HuH-7.5 (cell line): ENCODE results near the gene KREMEN2.

Experiments
- DNase-seq: peaks from one replicate; pipeline ENCODE4 v3.0.0; 2011; ENCODE audit warnings: low spot score

Gene KREMEN2

GRCh38 chr16:2980227-2981176, 16.4 kb downstream of the KREMEN2 start, which contains the start of gene PKMYT1:
TSS of gene PKMYT1 (minus strand) at chr16:2980446. CDS start at chr16:2979657, 789 bp downstream.
- peak; percentile 99 for DNase-seq

GRCh38 chr16:2981177-2981898, 17.3 kb downstream of the KREMEN2 start:
- no peak for DNase-seq

- DNase-seq: no peak
These were observed 17.8 kb downstream of the KREMEN2 start for GRCh38 chr16:2981899-2982250.

- DNase-seq: no peak
These were observed 18.3 kb downstream of the KREMEN2 start for GRCh38 chr16:2982402-2982801.

GRCh38 chr16:2983706-2984136, 19.6 kb downstream of the KREMEN2 start:
- DNase-seq: peak; percentile 94

- no peak for DNase-seq
These were observed 21.4 kb downstream of the KREMEN2 start for GRCh38 chr16:2985462-2985861.

GRCh38 chr16:2985893-2986355, 21.8 kb downstream of the KREMEN2 start:
- DNase-seq: no peak

GRCh38 chr16:2986623-2987188, 22.6 kb downstream of the KREMEN2 start:
- no peak for DNase-seq

- no peak for DNase-seq
These were observed 23.2 kb downstream of the KREMEN2 start for GRCh38 chr16:2987286-2987685.

- no peak for DNase-seq
These were observed 23.8 kb downstream of the KREMEN2 start for GRCh38 chr16:2987833-2988232.

- DNase-seq: no peak
These were observed 24.6 kb downstream of the KREMEN2 start for GRCh38 chr16:2988590-2989099.

- no peak for DNase-seq
These were observed 26.8 kb downstream of the KREMEN2 start for GRCh38 chr16:2990891-2991290.

- DNase-seq: no peak
These were observed 27.6 kb downstream of the KREMEN2 start for GRCh38 chr16:2991566-2992261.

GRCh38 chr16:2992383-2993081, 28.5 kb downstream of the KREMEN2 start:
- DNase-seq: no peak

- DNase-seq: no peak
These were observed 32.2 kb downstream of the KREMEN2 start for GRCh38 chr16:2996298-2996697.

GRCh38 chr16:2999929-3000328, 35.9 kb downstream of the KREMEN2 start:
- DNase-seq: no peak

GRCh38 chr16:3000540-3000939, 36.5 kb downstream of the KREMEN2 start:
- DNase-seq: no peak

GRCh38 chr16:3001316-3001715, 37.2 kb downstream of the KREMEN2 start:
- no peak for DNase-seq

- peak; percentile 97 for DNase-seq
These were observed 39.7 kb downstream of the KREMEN2 start for GRCh38 chr16:3003582-3004270.

GRCh38 chr16:3004319-3004718, 40.2 kb downstream of the KREMEN2 start:
- no peak for DNase-seq
